Measurements from ENCODE around the gene COG5. TPM values are rescaled to one million over a fixed set of nuclear protein-coding genes. Genes with fewer than 3 reads are reported as not detected.
"Not testable (repeated sequence)": the region's sequence is repeated elsewhere in the genome, so short reads cannot be mapped to it uniquely, and the experiment has no call there.

The COG5 gene
- total RNA-seq, 2 experiments from 2014 or later = 29.2 to 30.7 TPM

DNA sequence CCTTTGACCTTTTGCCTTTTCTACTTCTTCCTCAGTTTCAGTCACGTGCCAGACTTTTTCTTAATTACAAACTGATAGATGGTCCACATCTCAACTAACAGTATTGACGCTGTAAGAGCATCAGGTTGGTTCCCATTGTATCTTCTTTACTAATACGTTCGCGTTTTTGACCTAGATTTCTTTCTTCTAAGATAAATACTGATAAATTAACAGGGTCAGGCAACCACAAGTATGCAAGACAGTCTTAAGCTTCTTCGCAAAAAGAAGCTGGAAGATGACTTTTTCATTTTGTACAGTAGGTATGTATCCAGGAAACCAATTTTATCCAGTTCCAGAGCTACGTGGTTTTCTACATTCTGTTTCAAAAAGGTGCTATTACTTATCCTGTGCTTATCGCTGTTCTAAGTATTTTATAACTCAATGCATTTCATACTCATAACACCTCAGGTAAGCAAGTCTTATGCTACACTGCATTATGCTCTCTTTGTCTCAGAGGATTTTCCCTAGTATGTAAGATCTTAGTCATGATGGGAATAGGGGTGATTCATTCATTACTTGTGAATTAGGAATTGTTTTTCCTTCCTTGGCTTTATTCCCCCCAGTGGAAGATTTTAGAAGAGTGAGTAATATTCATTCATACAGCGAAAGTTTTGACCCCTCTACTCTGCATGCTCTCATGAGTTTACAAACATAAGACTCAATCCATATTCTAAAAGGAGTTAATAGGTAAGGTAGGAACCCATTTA, 1.0 kb upstream of the COG5 start:
- POLR2A ChIA-PET = no interaction called here
- H3K27ac Mint-ChIP-seq = peak overlapping the region; percentile 95
- CTCF ChIA-PET = interaction anchor here (0.6 to 1.2 kb wide), 3 partner anchors 13 to 60 kb away, joined by 3 to 4 read pairs (median 3); no protein-coding TSS in a partner anchor
- H3K4me3 Mint-ChIP-seq = peak overlapping the region; percentile 82
- H3K4me1 Mint-ChIP-seq = peaks cover 52% of the 10 kb centered on the region
- no peak for DNase-seq
- H3K27me3 Mint-ChIP-seq = no peaks in the 10 kb centered on the region
- H3K9me3 Mint-ChIP-seq = no peaks in the 10 kb centered on the region
- peaks cover 8% of the 10 kb centered on the region for H3K36me3 Mint-ChIP-seq (ENCODE audit: low read depth)

DNA sequence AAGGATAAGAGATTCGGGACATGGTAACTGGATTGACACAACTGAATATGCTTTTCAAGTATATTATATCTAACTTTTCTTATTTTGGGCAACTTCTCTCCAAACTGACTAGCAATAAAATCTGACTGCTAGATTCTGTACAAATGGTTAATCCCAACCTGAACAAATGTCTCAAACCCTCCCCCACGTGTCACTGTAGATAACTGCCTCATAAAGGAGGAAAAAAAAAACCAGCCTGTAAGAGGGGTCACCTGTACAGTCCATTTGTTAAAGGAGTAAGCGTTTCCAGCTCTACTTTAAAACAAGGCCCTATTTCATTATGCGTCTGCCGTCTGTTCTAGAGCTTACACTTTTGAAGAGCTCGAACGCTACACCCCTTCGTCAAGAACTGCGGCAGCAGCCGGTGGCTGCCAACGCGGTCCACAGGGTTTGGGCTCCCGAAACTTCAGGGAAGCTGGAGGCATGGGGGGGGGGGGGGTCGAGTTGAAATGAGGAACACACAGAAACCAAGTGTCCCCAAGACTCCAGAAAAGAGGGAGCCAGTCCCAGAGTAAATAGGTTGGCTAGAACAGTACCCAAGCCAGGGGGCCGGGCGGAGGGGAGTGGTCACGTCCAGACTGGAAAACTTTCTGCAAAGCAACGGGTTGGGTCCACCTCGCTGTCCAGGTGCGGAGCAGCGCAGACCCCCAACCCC, 492 bp downstream of the COG5 start:
- Mint-ChIP-seq H3K27me3 (no peaks in the 10 kb centered on the region), H3K4me1 (peaks cover 60% of the 10 kb centered on the region), H3K27ac (peak overlapping the region; percentile 95), H3K4me3 (peak overlapping the region; percentile 82), H3K9me3 (no peaks in the 10 kb centered on the region), H3K36me3 (ENCODE audit: low read depth) (peaks cover 11% of the 10 kb centered on the region)
- ChIA-PET CTCF (interaction anchor here (0.6 to 1.3 kb wide), 8 partner anchors 14 to 302 kb away, joined by 3 to 4 read pairs (median 4); partner anchors contain the start of gene CBLL1), POLR2A (interaction anchor here (0.6 to 0.7 kb wide), 2 partner anchors 210 to 312 kb away, joined by 5 to 6 read pairs; no protein-coding TSS in a partner anchor)
- no peak for DNase-seq

DNA sequence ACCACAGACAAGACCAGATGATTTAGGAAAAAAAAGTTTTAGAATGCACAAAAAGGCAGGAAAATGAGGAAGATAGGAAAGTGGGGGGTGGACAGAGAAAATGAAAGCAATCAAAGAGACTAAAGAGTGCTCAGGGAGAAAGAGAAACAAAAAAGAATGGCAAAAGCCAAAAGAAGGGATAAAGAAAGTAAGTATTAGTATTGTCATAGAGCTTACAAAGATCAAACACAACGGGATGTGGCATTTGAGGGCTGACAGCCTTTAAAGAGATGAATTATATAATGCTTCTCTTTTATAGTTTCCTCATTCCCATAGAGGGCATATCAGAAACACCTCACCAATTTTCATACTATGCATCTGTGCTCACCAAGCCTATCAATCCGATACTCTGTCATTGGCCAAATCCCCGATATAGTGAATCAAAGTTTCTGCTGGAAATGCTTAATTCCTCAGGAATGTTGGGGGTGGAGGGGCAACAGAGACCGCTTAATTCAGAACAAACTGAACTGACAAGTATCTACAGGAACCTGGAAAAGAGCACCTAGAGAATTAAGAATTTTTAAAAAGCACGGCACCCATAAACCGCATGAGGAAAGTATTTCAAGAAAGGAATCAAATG, 2.7 kb downstream of the COG5 start:
- Mint-ChIP-seq H3K36me3 (ENCODE audit: low read depth) (peaks cover 20% of the 10 kb centered on the region), H3K9me3 (no peaks in the 10 kb centered on the region), H3K4me1 (peaks cover 60% of the 10 kb centered on the region), H3K4me3 (peak overlapping the region; percentile 50), H3K27me3 (no peaks in the 10 kb centered on the region), H3K27ac (peak overlapping the region; percentile 83)
- ChIA-PET POLR2A (interaction anchor here (0.7 kb wide), 1 partner anchor 101 kb away, joined by 3 read pairs; no protein-coding TSS in a partner anchor), CTCF (no interaction called here)
- peak; percentile 58 for DNase-seq

DNA sequence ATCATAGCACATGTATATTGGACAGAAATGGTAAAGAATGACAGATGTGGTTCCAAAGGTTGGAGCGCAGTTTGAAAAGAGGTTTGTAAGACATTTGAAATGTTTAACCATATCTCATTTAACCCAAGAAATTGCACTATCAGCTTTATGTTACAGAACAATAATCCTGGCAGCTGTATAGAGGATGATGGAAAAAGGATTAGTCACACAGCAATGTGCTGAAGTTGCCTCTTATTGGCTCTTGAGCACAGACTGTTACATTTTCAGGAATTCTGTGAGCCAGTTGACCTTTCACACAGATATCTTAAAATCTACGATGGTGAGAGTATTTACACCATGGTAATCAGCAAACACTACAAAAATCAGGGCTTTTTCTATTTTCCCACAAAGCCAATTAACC, 3.9 kb downstream of the COG5 start:
- Mint-ChIP-seq H3K27me3 (no peaks in the 10 kb centered on the region), H3K4me3 (no peak overlapping the region), H3K9me3 (no peaks in the 10 kb centered on the region), H3K27ac (no peak overlapping the region), H3K36me3 (ENCODE audit: low read depth) (peaks cover 27% of the 10 kb centered on the region), H3K4me1 (peaks cover 54% of the 10 kb centered on the region)
- POLR2A ChIA-PET = no interaction called here
- DNase-seq = no peak
- CTCF ChIA-PET = no interaction called here

DNA sequence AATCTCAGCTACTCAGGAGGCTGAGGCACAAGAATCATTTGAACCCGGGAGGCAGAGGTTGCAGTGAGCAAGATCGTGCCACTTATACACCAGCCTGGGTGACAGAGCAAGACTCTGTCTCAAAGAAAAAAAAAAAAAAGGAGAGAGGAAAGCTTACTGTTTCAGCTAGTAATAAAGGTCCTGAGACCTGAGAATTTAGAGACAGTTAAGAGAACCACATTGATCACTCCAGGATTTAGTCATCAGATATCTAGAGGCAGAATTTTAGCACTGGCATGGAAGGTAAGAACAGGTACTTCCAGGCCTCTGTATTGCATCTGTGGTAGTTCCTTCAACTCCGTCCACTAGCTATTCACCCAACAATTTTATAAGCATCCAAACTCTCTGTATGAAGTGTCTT, 7.8 kb downstream of the COG5 start:
- peaks cover 46% of the 10 kb centered on the region for H3K36me3 Mint-ChIP-seq (ENCODE audit: low read depth)
- H3K4me1 Mint-ChIP-seq = peaks cover 33% of the 10 kb centered on the region
- no peak overlapping the region for H3K27ac Mint-ChIP-seq
- no peak for DNase-seq
- ChIA-PET POLR2A (interaction anchor here (0.7 kb wide), 1 partner anchor 16 kb away, joined by 3 read pairs; no protein-coding TSS in a partner anchor), CTCF (interaction anchor here (0.6 kb wide), 1 partner anchor 18 kb away, joined by 3 read pairs; no protein-coding TSS in a partner anchor)
- H3K27me3 Mint-ChIP-seq = no peaks in the 10 kb centered on the region
- H3K9me3 Mint-ChIP-seq = no peaks in the 10 kb centered on the region
- H3K4me3 Mint-ChIP-seq = no peak overlapping the region

DNA sequence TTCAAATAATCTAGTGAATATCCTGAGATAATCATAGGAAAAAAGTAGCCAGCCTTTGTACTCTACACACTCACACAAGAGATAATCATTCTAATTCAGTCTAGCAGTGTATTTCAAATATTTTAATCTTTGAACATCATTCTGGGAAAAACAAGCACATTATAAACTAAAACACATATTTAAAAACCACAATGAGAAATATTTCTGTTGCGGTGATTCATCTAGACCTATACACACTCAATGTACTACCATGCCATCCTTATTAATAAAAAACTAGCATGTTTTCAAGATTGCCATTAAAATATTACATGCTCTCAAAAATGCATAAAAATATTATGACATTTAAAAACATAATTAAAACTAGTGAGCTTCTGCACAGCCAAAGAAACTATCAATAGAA, 11.8 kb downstream of the COG5 start:
- H3K9me3 Mint-ChIP-seq = peaks cover 2% of the 10 kb centered on the region
- H3K27ac Mint-ChIP-seq = no peak overlapping the region
- no peaks in the 10 kb centered on the region for H3K27me3 Mint-ChIP-seq
- ChIA-PET POLR2A (no interaction called here), CTCF (no interaction called here)
- H3K4me1 Mint-ChIP-seq = peaks cover 13% of the 10 kb centered on the region
- H3K4me3 Mint-ChIP-seq = no peak overlapping the region
- H3K36me3 Mint-ChIP-seq (ENCODE audit: low read depth) = peaks cover 59% of the 10 kb centered on the region
- DNase-seq = no peak

DNA sequence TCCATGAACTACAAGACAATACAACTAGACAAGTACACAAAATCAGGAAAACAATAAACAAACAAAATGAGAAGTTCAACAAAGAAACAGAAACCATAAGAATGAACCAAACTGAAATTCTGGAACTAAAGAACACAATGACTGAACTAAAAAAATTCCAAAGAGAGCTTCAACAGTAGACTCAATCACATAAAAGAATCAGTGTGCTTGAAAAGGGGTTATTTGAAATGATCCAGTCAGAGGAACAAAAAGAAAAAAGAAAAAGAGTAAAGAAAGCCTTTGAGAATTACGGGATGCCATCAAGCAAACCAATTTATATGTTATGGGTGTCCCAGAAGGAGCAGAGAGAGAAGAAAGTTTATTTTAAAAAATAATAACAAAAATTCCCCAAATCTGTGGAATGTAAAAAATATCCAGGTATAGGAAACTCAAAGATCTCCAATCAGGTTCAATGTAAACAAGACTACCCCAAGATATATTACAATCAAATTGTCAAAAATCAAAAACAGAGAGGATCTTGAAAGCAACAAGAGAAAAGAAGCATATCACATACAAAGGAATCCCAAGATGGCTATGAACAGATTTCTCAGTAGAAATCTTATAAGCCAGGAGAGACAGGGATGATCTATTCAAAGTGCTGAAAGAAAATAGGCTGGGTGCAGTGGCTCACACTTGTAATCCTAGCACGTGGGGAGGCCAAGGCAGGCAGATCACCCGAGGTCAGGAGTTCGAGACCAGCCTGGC, 18.7 kb downstream of the COG5 start:
- CTCF ChIA-PET = interaction anchor here (0.7 to 1.1 kb wide), 2 partner anchors 19 to 66 kb away, joined by 3 to 4 read pairs; partner anchors contain the start of genes COG5 and DUS4L
- no peak overlapping the region for H3K4me3 Mint-ChIP-seq
- DNase-seq = no peak
- no peaks in the 10 kb centered on the region for H3K4me1 Mint-ChIP-seq
- H3K9me3 Mint-ChIP-seq = peaks cover 15% of the 10 kb centered on the region
- peaks cover 58% of the 10 kb centered on the region for H3K36me3 Mint-ChIP-seq (ENCODE audit: low read depth)
- H3K27ac Mint-ChIP-seq = no peak overlapping the region
- H3K27me3 Mint-ChIP-seq = no peaks in the 10 kb centered on the region
- POLR2A ChIA-PET = no interaction called here

DNA sequence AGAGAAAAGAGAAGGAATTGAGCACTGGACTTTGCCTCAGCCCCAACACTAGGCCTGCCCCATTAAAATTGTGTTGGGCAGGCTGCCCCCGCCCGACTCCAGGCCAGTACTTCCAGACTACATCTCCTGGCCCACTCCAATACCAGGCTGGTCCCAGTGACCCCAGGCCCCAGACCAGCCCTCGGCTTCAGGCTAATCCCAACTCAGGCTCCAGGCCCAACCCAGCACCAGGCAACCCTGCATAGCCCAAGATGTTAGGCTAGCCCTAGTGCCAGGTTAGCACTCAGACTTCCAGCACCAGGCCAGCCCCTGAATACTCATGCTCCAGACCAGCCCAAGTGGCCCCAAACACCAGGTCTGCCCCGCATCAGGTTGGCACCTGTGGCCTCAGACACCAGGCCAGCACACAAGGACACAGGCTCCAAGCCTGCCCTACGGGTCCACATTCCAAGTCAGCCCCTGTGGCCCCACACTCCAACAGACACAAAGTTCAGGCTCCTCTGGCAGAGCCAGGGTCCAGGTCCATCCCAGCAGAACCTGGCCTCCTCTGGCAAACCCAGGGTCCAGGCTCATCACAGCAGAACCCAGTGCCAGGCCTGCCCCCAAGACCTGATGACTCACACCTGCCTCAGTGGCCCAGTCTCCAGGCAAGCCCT, 20.3 kb downstream of the COG5 start:
- Mint-ChIP-seq H3K27me3 (no peaks in the 10 kb centered on the region), H3K9me3 (peaks cover 15% of the 10 kb centered on the region), H3K4me3 (no peak overlapping the region), H3K4me1 (no peaks in the 10 kb centered on the region), H3K27ac (no peak overlapping the region), H3K36me3 (ENCODE audit: low read depth) (peaks cover 58% of the 10 kb centered on the region)
- CTCF ChIA-PET = interaction anchor here (0.6 kb wide), 1 partner anchor 97 kb away, joined by 3 read pairs; no protein-coding TSS in a partner anchor
- DNase-seq = no peak
- POLR2A ChIA-PET = no interaction called here

DNA sequence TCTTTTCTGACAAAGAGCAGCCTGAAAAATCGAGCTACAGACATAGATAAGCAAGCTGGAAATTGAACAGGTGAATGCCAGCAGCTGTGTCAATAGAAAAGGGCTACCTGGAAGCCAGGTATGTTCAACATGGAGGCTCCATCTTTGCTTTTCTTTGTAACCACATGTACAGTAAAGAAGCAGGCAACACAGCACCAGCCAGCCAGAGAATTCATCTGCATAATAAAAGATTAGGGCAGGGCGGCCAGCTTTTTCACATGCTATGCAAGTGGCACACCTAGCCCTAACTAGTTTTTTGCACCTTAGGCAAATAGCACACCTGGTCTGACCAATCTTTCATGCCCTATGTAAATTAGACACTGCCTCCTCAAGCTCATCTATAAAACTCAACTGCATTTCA, 25.7 kb downstream of the COG5 start:
- DNase-seq = no peak
- Mint-ChIP-seq H3K4me3 (no peak overlapping the region), H3K27me3 (no peaks in the 10 kb centered on the region), H3K36me3 (ENCODE audit: low read depth) (peaks cover 54% of the 10 kb centered on the region), H3K27ac (no peak overlapping the region), H3K9me3 (peaks cover 11% of the 10 kb centered on the region), H3K4me1 (peaks cover 9% of the 10 kb centered on the region)
- ChIA-PET CTCF (no interaction called here), POLR2A (no interaction called here)

DNA sequence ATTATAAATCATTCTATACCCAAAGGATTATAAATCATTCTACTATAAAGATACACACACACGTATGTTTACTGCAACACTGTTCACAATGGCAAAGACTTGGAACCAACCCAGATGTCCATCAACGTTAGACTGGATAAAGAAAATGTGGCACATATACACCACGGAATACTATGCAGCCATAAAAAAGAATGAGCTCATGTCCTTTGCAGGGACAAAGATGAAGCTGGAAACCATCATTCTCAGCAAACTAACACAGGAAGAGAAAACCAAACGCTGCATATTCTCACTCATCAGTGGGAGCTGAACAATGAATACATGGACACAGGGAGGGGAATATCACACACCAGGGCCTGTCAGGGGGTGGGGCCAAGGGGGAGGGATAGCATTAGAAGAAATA, 26.5 kb downstream of the COG5 start:
- CTCF ChIA-PET, POLR2A ChIA-PET, H3K4me3 Mint-ChIP-seq, H3K4me1 Mint-ChIP-seq, H3K27ac Mint-ChIP-seq, DNase-seq, H3K27me3 Mint-ChIP-seq: not testable (repeated sequence)
- peaks cover 52% of the 10 kb centered on the region for H3K36me3 Mint-ChIP-seq (ENCODE audit: low read depth)
- peaks cover 11% of the 10 kb centered on the region for H3K9me3 Mint-ChIP-seq

DNA sequence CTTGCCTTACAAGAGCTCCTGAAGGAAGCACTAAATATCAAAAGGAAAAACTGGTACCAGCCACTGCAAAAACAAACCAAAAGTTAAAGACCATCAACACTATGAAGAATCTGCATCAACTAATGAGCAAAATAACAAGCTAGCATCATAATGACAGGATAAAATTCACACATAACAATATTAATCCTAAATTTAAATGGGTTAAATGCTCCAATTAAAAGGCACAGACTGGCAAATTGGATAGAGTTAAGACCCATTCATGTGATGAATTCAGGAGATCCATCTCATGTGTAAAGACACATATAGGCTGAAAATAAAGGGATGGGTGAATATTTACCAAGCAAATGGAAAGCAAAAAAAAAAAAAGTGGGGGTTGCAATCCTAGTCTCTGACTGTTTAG, 29.6 kb downstream of the COG5 start:
- H3K36me3 Mint-ChIP-seq (ENCODE audit: low read depth) = peaks cover 51% of the 10 kb centered on the region
- peaks cover 9% of the 10 kb centered on the region for H3K4me1 Mint-ChIP-seq
- CTCF ChIA-PET = no interaction called here
- no peak overlapping the region for H3K4me3 Mint-ChIP-seq
- no peak overlapping the region for H3K27ac Mint-ChIP-seq
- POLR2A ChIA-PET = no interaction called here
- no peaks in the 10 kb centered on the region for H3K27me3 Mint-ChIP-seq
- H3K9me3 Mint-ChIP-seq = peaks cover 11% of the 10 kb centered on the region
- DNase-seq = no peak

DNA sequence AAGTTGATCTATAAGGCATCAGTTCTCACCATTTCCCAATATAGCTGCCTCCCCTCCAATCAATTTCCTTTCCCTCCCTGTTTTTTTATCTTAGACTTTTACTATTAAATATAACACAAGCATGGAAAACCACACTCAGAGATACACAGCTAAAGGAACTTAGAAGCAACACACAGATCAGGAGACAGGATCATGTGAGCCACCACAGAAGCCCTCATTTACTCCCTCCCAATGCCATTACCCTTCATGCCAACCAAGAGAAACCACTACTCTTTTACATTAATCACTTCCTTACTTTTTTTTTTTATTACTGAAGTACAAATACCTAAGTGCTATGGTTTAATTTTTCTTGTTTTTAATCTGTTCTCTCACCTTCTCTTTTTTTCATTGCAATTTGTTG, 33.0 kb downstream of the COG5 start:
- ChIA-PET POLR2A (no interaction called here), CTCF (interaction anchor here (0.7 kb wide), 1 partner anchor 586 kb away, joined by 4 read pairs; no protein-coding TSS in a partner anchor)
- Mint-ChIP-seq H3K4me1 (peaks cover 9% of the 10 kb centered on the region), H3K36me3 (ENCODE audit: low read depth) (peaks cover 39% of the 10 kb centered on the region), H3K27me3 (no peaks in the 10 kb centered on the region), H3K9me3 (peaks cover 11% of the 10 kb centered on the region), H3K27ac (no peak overlapping the region), H3K4me3 (no peak overlapping the region)
- DNase-seq = no peak
